ENCODE data around the gene CCSER1.

The CCSER1 gene

DNA sequence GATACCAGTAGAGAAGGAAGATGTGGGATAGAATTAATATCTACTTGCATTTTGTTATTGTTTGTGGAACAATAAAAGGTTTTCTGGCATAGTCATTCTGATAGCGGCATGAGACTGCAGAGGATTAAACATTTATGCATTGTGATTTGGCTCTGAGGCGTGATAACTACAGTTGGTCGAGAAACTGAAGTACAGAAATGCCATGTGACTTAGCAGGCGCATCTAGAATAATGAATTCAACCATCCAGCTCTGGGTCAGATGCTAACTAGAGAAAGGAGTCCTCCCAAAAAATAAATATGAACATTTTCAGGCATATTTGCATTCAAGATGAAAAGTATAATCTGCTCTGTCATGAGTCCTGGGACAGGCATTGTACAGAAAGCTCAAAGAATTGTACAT, 62.8 kb downstream of the CCSER1 start:
- in situ Hi-C loops (cut with HindIII; ENCODE audit: low sequenced_read_pairs) = no loop called here
- TF ChIP-seq, protein P1, sequence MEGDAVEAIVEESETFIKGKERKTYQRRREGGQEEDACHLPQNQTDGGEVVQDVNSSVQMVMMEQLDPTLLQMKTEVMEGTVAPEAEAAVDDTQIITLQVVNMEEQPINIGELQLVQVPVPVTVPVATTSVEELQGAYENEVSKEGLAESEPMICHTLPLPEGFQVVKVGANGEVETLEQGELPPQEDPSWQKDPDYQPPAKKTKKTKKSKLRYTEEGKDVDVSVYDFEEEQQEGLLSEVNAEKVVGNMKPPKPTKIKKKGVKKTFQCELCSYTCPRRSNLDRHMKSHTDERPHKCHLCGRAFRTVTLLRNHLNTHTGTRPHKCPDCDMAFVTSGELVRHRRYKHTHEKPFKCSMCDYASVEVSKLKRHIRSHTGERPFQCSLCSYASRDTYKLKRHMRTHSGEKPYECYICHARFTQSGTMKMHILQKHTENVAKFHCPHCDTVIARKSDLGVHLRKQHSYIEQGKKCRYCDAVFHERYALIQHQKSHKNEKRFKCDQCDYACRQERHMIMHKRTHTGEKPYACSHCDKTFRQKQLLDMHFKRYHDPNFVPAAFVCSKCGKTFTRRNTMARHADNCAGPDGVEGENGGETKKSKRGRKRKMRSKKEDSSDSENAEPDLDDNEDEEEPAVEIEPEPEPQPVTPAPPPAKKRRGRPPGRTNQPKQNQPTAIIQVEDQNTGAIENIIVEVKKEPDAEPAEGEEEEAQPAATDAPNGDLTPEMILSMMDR (IDR thresholded peaks at IDR 0.05; ENCODE audit: low read depth, low read length) = no peak
- H3K4me3 ChIP-seq (ENCODE audit: low read depth, low read length) = no peak overlapping the region
- DNase-seq (ENCODE audit: low read depth, low spot score) = no peak

DNA sequence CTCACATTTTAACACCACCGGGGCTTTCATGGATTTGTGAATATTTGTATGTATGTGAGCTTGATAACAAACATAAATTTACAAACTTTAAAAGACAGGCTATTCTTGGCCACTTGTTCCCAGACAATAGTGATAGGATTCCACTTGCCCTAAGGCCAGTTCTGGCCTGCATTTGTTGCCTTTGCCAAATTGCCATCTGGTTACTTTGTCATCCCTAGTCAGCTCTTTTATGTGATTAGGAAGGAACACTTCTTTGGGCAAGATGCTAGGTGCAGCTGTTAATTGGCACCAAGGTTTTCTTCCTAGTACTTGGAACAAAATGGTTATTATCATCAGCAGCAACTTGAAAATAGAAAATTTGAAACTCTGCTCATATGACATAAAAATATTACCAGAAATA, 63.3 kb downstream of the CCSER1 start:
- in situ Hi-C loops (cut with HindIII; ENCODE audit: low sequenced_read_pairs) = no loop called here
- no peak for DNase-seq (ENCODE audit: low read depth, low spot score)
- TF ChIP-seq, protein P1 (IDR thresholded peaks at IDR 0.05; ENCODE audit: low read depth, low read length) = no peak
- H3K4me3 ChIP-seq (ENCODE audit: low read depth, low read length) = no peak overlapping the region

DNA sequence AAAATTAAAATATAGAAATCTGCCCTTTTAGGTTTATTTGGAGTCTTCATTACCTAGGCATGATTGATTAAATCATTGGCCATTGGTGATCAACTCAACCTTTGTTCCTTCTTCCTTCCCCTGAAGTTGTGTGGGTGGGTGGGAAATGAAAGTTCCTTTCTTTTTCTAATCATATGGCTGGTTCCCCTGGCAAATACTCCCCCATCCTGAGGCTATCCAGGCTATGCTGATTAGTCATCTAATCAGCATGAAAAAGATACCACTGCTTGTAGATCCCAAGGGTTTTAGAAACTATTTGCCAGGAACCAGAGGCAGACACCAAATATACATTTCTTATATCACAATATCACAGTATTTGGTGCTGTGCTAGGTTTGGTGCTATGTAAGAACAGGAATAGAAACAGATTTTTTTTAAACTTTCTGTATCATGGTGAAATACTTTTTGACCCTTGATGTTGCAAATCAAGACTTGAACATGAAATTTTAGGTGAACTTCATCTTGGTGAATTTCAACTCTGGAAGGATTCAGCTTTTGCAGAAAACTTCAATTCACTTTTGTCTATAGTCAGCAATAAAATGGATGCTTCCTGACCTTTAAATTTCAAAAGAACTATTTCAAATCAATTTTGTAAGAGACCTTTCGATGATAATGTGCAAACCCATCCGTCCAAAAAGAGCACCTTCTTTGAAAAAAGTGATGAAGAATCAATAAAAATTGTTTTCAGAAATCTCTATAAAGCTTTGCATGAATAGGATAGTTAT, 71.1 kb downstream of the CCSER1 start:
- in situ Hi-C loops (cut with HindIII; ENCODE audit: low sequenced_read_pairs) = no loop called here
- no peak overlapping the region for H3K4me3 ChIP-seq (ENCODE audit: low read depth, low read length)
- TF ChIP-seq, protein P1 (IDR thresholded peaks at IDR 0.05; ENCODE audit: low read depth, low read length) = no peak
- DNase-seq (ENCODE audit: low read depth, low spot score) = peak; percentile 5

DNA sequence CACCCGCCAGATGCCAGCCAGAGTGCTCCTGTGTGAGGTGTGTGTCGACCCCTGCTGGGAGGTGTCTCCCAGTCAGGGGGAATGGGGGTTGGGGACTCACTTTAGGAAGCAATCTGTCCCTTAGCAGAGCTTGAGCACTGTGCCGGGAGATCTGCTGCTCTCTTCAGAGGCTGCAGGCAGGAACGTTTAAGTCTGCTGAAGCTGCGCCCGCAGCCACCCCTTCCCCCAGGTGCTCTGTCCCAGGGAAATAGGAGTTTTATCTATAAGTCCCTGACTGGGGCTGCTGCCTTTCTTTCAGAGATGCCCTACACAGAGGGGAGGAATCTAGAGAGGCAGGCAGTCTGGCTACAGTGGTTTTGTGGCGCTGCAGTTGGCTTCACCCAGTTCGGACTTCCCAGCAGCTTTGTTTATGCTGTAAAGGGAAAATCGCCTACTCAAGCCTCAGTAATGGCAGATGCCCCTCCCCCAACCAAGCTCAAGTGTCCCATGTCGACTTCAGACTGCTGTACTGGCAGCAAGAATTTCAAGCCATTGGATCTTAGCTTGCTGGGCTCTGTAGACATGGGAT, 80.8 kb downstream of the CCSER1 start:
- H3K4me3 ChIP-seq (ENCODE audit: low read depth, low read length) = no peak overlapping the region
- no peak for DNase-seq (ENCODE audit: low read depth, low spot score)
- in situ Hi-C loops (cut with HindIII; ENCODE audit: low sequenced_read_pairs) = no loop called here
- TF ChIP-seq, protein P1 (IDR thresholded peaks at IDR 0.05; ENCODE audit: low read depth, low read length) = no peak

DNA sequence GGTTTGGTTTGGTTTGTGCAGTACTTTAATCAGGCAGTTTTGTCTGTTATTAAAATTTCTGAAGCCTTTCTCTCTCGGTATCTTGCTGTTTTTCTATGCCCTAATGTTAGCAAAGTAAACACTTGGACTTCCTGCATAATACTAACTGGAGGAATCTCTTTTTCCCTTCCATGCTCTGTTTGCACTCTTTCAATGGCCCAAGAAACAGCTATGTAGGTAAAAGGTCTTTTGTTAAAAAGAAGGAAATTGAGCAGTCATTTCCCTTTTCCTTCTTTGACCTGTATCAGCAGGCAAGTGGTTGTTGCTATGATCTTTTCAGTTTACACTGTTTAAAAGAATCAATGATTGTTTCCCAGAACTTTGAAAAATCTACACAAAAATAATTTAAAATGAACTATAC, 82.7 kb downstream of the CCSER1 start:
- in situ Hi-C loops (cut with HindIII; ENCODE audit: low sequenced_read_pairs) = no loop called here
- no peak for DNase-seq (ENCODE audit: low read depth, low spot score)
- TF ChIP-seq, protein P1 (IDR thresholded peaks at IDR 0.05; ENCODE audit: low read depth, low read length) = no peak
- H3K4me3 ChIP-seq (ENCODE audit: low read depth, low read length) = no peak overlapping the region

DNA sequence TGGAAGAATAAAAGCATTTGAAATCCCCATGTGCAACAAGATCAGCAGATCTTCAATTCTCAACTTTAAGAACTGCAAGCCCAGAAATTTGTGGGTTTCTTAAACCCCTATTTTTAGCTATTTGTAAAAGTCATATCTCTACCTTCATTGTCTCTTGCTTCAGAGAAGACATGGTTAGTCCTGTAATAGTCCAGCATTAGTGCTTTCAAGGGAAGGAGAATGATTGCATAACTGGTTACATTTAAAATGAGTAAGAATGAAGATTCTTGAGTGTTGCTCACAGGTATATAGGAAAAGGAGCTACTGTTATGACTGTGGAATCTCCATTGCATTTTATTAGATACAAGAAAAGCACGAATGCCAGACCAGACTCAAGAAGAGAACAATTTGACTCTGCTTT, 84.0 kb downstream of the CCSER1 start:
- TF ChIP-seq, protein P1 (IDR thresholded peaks at IDR 0.05; ENCODE audit: low read depth, low read length) = no peak
- in situ Hi-C loops (cut with HindIII; ENCODE audit: low sequenced_read_pairs) = no loop called here
- H3K4me3 ChIP-seq (ENCODE audit: low read depth, low read length) = no peak overlapping the region
- DNase-seq (ENCODE audit: low read depth, low spot score) = no peak

All from astrocyte of the spinal cord (primary cell).